Lower lobe of right lung (tissue), 2 donors: ENCODE data around the gene GALNT17. TPM values are rescaled to one million over a fixed set of nuclear protein-coding genes. Genes with fewer than 3 reads are reported as not detected.
A peak's percentile ranks its signal among the peaks of the same experiment; 100 is the strongest.

ENCODE experiments used
- ATAC-seq, 2 donors: fragments of 200-7000 bp; cut with Tn5 transposase; one replicate each; pipeline ENCODE4 v1.9.1; 2020 to 2022; ENCODE audit warnings: mild to moderate bottlenecking in 2 of 2, moderate library complexity in 2 of 2
- DNase-seq: peaks from one replicate; pipeline ENCODE4 v3.0.0-alpha.2; 2020
- H3K27ac ChIP-seq: fragments of 200-600 bp; one replicate; pipeline ENCODE4 v1.8.0; 2022
- H3K27me3 ChIP-seq: fragments of 200-600 bp; one replicate; pipeline ENCODE4 v1.8.0; 2022; ENCODE audit warnings: low read depth
- H3K36me3 ChIP-seq: fragments of 200-600 bp; one replicate; pipeline ENCODE4 v1.8.0; 2022; ENCODE audit warnings: mild to moderate bottlenecking
- H3K4me1 ChIP-seq: fragments of 200-600 bp; one replicate; pipeline ENCODE4 v1.8.0; 2022
- H3K4me3 ChIP-seq: fragments of 200-600 bp; one replicate; pipeline ENCODE4 v1.8.0; 2022; ENCODE audit warnings: mild to moderate bottlenecking
- H3K9me3 ChIP-seq: fragments of 200-600 bp; one replicate; pipeline ENCODE4 v1.8.0; 2022
- intact Hi-C: fragments of 100-400 bp; cut with DNase I; formaldehyde crosslinking; loops from one replicate; pipeline ENCODE4 v1.11.0; 2022
- total RNA-seq: library from RNA; stranded (reverse); fragmentation: NEBNext Ultra II Directional; extraction: Animal tissue kit (Norgen Biotek cat#: 25700); gene quantifications from one replicate; pipeline ENCODE4 v1.2.1, GENCODE V29; 2021
- TF ChIP-seq, protein P1 (sequence below): fragments of 200-600 bp; IDR thresholded peaks from one replicate; pipeline ENCODE4 v1.8.0; 2022; ENCODE audit warnings: antibody characterized with exemption, mild to moderate bottlenecking
- donor health status: DM: no; HTN: yes; CAD: no; lungs with severe emphysema.

Gene GALNT17
- total RNA-seq, 1 donor from 2014 or later: 6.6 TPM

DNA sequence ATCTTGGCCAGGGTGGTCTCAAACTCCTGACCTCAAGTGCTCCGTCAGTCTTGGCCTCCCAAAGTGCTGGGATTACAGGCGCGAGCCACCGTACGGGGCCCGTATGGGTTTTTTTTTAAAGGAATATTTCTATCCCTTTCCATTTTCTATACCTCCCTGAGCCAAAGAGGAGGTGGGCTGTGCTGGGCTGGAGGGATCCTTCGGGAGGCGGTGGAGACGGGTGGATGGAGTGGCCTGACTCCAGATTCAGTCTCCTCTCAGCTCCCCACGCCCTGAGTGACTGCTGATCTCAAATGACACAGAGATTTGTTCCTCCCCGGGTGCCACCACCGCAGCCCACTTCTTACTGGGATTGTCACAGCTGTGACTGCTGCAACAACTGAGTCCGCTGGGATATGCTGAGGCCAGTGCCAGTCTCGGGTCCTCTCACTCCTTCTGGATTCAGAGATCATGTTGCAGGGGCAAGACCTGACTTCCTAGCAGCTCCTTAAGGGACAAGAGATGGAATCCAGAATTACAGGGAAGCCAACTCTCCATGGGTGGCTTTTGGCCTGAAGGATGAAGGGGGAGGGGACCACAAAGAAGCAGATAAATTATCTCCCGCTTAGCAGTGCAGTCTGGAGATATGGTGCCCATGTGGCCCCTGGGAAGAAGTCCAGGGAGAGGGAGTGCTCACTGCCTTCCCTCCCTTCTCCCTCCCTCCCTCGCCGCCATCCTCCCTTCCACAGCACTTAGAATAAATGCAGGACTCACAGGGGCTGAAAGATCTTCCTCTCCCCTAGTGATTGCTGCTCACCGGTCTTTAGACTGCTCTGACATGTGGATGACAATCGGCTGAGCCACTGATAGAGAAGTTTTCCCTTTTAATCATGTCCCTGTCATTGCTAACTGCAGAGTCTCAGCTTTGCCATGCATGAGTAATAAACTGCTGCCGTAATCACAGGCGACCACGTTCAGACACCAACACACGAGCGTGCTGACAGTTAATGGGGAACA, 14.3 kb downstream of the GALNT17 start:
- Histone ChIP-seq H3K27me3 (no peaks in the 10 kb centered on the region), H3K9me3 (no peaks in the 10 kb centered on the region), H3K4me3 (no peak overlapping the region), H3K36me3 (no peaks in the 10 kb centered on the region), H3K27ac (no peak overlapping the region), H3K4me1 (no peaks in the 10 kb centered on the region)
- TF ChIP-seq, protein P1, sequence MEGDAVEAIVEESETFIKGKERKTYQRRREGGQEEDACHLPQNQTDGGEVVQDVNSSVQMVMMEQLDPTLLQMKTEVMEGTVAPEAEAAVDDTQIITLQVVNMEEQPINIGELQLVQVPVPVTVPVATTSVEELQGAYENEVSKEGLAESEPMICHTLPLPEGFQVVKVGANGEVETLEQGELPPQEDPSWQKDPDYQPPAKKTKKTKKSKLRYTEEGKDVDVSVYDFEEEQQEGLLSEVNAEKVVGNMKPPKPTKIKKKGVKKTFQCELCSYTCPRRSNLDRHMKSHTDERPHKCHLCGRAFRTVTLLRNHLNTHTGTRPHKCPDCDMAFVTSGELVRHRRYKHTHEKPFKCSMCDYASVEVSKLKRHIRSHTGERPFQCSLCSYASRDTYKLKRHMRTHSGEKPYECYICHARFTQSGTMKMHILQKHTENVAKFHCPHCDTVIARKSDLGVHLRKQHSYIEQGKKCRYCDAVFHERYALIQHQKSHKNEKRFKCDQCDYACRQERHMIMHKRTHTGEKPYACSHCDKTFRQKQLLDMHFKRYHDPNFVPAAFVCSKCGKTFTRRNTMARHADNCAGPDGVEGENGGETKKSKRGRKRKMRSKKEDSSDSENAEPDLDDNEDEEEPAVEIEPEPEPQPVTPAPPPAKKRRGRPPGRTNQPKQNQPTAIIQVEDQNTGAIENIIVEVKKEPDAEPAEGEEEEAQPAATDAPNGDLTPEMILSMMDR: no peak
- ATAC-seq: peak in 1 of 2 donors; percentile 30
- intact Hi-C loops: no loop called here
- no peak for DNase-seq

GRCh38 chr7:71148098-71148497, 16.2 kb downstream of the GALNT17 start:
- H3K9me3 ChIP-seq: no peaks in the 10 kb centered on the region
- ATAC-seq: no peak
- DNase-seq: no peak
- intact Hi-C loops: no loop called here
- no peaks in the 10 kb centered on the region for H3K27me3 ChIP-seq
- TF ChIP-seq, protein P1: no peak
- no peaks in the 10 kb centered on the region for H3K36me3 ChIP-seq
- no peak overlapping the region for H3K4me3 ChIP-seq
- no peak overlapping the region for H3K27ac ChIP-seq
- no peaks in the 10 kb centered on the region for H3K4me1 ChIP-seq

- ATAC-seq (no peak), DNase-seq (no peak)
- Histone ChIP-seq H3K4me3 (no peak overlapping the region), H3K27me3 (no peaks in the 10 kb centered on the region), H3K27ac (no peak overlapping the region), H3K36me3 (no peaks in the 10 kb centered on the region), H3K4me1 (no peaks in the 10 kb centered on the region), H3K9me3 (no peaks in the 10 kb centered on the region)
- TF ChIP-seq, protein P1: no peak
- intact Hi-C loops: no loop called here
Observed at GRCh38 chr7:71155236-71155635, 23.3 kb downstream of the GALNT17 start.

DNA sequence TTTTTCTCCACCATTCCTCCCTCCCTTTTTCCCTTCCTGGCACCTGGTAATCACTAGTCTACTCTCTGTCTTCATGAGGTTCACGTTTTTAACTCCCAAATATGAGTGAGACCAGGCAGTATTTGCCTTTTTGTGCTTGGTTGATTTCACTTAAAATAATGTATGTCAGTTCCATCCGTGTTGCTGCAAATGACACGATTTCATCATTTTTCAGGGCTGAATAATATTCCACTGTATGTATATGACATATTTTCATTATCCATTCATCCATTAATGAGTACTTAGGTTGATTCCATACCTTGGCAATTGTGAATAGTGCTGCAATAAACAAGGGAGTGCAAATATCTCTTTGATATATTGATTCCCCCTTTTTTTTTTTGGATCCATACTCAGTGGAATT, 25.8 kb downstream of the GALNT17 start:
- Histone ChIP-seq H3K9me3 (no peaks in the 10 kb centered on the region), H3K4me1 (no peaks in the 10 kb centered on the region), H3K4me3 (no peak overlapping the region), H3K27me3 (no peaks in the 10 kb centered on the region), H3K36me3 (no peaks in the 10 kb centered on the region), H3K27ac (no peak overlapping the region)
- TF ChIP-seq, protein P1: no peak
- no peak for ATAC-seq
- intact Hi-C loops: no loop called here
- DNase-seq: no peak

GRCh38 chr7:71165708-71166107, 33.8 kb downstream of the GALNT17 start:
- TF ChIP-seq, protein P1: no peak
- no peak for DNase-seq
- no peak for ATAC-seq
- no peaks in the 10 kb centered on the region for H3K36me3 ChIP-seq
- no peak overlapping the region for H3K27ac ChIP-seq
- no peak overlapping the region for H3K4me3 ChIP-seq
- intact Hi-C loops: no loop called here
- no peaks in the 10 kb centered on the region for H3K27me3 ChIP-seq
- H3K9me3 ChIP-seq: no peaks in the 10 kb centered on the region
- H3K4me1 ChIP-seq: no peaks in the 10 kb centered on the region
